Peyer's patch (tissue), 4 donors: Measurements from ENCODE around the gene ZNF521.

ENCODE experiments used
- CTCF ChIP-seq, 6 experiments: fragments of 450-650 bp in 4 of 6; fragments of 200-600 bp in 2 of 6; sonication (generic) in 1 of 6; IDR thresholded peaks; one replicate each; pipeline ENCODE4 v1.5.1; 2017 to 2019; ENCODE audit warnings: antibody characterized with exemption in 6 of 6, mild to moderate bottlenecking in 3 of 6, moderate library complexity in 1 of 6
- POLR2A ChIP-seq, 2 donors: fragments of 450-650 bp; IDR thresholded peaks; one replicate each; pipeline ENCODE4 v1.5.1; 2017; ENCODE audit warnings: antibody characterized with exemption in 2 of 2, mild to moderate bottlenecking in 2 of 2, moderate library complexity in 2 of 2

GRCh38 chr18:25121442-25121841 is 230.5 kb downstream of the ZNF521 start:
- TF ChIP-seq CTCF (IDR thresholded peaks at IDR 0.05): no peak
- TF ChIP-seq POLR2A (IDR thresholded peaks at IDR 0.05): no peak
